Gastroesophageal sphincter (tissue), 3 donors: ENCODE results near the gene DNAH17.

ENCODE experiments used
- POLR2AphosphoS5 ChIP-seq: sonication (generic); formaldehyde crosslinking; IDR thresholded peaks from one replicate; pipeline ENCODE4 v1.6.1; 2017; ENCODE audit warnings: antibody characterized with exemption
- TF ChIP-seq, protein P1 (sequence below), 4 experiments: fragments of 200-600 bp in 2 of 4; fragments of 450-650 bp in 2 of 4; sonication (generic) in 1 of 4; IDR thresholded peaks; one replicate each; pipeline ENCODE4 v1.5.1; 2017 to 2019; ENCODE audit warnings: antibody characterized with exemption in 4 of 4, mild to moderate bottlenecking in 2 of 4, moderate library complexity in 2 of 4

DNA sequence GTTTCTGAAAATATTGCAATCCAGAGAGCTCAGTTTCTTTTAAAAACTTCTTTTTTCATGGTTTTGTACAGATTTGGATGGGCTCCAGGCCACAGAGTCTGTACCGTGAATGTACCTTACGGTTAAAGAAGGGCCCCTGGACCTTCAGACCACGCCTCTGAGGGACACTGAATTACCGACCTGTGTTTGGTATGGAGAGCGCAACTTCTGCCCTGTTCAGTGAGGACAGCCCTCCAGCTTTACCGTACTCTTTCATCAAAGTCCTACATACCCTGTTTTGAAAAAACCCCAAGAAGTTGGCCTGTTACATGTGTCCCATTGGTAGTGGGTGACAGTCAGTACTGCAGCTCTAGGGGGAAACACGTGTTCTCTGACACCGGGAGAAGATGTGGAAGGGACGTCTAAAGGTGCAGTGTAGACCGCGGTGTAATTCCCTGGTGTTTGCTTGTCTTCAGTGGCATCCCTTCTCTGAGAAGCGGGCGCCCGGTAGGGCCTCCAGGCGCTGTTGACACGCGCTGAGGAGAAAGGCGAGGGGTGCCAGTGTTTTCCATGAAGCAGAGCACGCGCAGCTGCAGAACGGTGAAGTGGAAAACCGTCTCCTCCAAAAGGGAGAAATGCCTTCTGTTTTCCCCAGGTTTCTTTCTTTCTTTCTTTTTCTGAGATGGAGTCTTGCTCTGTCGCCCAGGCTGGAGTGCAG is 192.6 kb downstream of the DNAH17 start:
- TF ChIP-seq, protein P1, sequence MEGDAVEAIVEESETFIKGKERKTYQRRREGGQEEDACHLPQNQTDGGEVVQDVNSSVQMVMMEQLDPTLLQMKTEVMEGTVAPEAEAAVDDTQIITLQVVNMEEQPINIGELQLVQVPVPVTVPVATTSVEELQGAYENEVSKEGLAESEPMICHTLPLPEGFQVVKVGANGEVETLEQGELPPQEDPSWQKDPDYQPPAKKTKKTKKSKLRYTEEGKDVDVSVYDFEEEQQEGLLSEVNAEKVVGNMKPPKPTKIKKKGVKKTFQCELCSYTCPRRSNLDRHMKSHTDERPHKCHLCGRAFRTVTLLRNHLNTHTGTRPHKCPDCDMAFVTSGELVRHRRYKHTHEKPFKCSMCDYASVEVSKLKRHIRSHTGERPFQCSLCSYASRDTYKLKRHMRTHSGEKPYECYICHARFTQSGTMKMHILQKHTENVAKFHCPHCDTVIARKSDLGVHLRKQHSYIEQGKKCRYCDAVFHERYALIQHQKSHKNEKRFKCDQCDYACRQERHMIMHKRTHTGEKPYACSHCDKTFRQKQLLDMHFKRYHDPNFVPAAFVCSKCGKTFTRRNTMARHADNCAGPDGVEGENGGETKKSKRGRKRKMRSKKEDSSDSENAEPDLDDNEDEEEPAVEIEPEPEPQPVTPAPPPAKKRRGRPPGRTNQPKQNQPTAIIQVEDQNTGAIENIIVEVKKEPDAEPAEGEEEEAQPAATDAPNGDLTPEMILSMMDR (IDR thresholded peaks at IDR 0.05): no peak
- no peak for TF ChIP-seq POLR2AphosphoS5
